GM19238 (cell line): Measurements from ENCODE around the gene AQP1.

ENCODE experiments used
- DNase-seq: peaks from one replicate; pipeline ENCODE4 v3.0.0; 2011; ENCODE audit warnings: low spot score; ENCODE audit not compliant: insufficient read length

The AQP1 gene

GRCh38 chr7:30934732-30935568 lies 23.3 kb downstream of the AQP1 start:
- DNase-seq: no peak

- DNase-seq: no peak
These were observed 23.9 kb downstream of the AQP1 start for GRCh38 chr7:30935569-30935877.

- DNase-seq: no peak
These were observed 25.1 kb downstream of the AQP1 start for GRCh38 chr7:30936650-30937245.

- no peak for DNase-seq
These were observed 25.8 kb downstream of the AQP1 start for GRCh38 chr7:30937416-30937815.

GRCh38 chr7:30938435-30939316 lies 27.0 kb downstream of the AQP1 start:
- peak; percentile 72 for DNase-seq

- DNase-seq: no peak
These were observed 30.1 kb downstream of the AQP1 start for GRCh38 chr7:30941582-30942323.

- no peak for DNase-seq
These were observed 38.5 kb downstream of the AQP1 start for GRCh38 chr7:30950197-30950596.

- DNase-seq: no peak
These were observed 43.3 kb downstream of the AQP1 start for GRCh38 chr7:30954914-30955313.

- DNase-seq: no peak
These were observed 45.1 kb downstream of the AQP1 start for GRCh38 chr7:30956704-30957103.

- DNase-seq: no peak
These were observed 52.2 kb downstream of the AQP1 start, which contains the start of gene GHRHR for GRCh38 chr7:30963842-30964241. GHRHR (plus strand) TSS chr7:30963953; CDS start chr7:30964069, 116 bp downstream.

- DNase-seq: no peak
These were observed 53.7 kb downstream of the AQP1 start for GRCh38 chr7:30965372-30965771.

- DNase-seq: no peak
These were observed 54.2 kb downstream of the AQP1 start for GRCh38 chr7:30965883-30966282.

GRCh38 chr7:30968294-30968693 lies 56.6 kb downstream of the AQP1 start:
- no peak for DNase-seq

GRCh38 chr7:30968747-30969603 lies 57.3 kb downstream of the AQP1 start:
- DNase-seq: no peak

- no peak for DNase-seq
These were observed 57.9 kb downstream of the AQP1 start for GRCh38 chr7:30969604-30969970.

- no peak for DNase-seq
These were observed 58.4 kb downstream of the AQP1 start for GRCh38 chr7:30970074-30970473.

- DNase-seq: no peak
These were observed 59.0 kb downstream of the AQP1 start for GRCh38 chr7:30970594-30971094.

- no peak for DNase-seq
These were observed 59.8 kb downstream of the AQP1 start for GRCh38 chr7:30971440-30971839.

- no peak for DNase-seq
These were observed 60.3 kb downstream of the AQP1 start for GRCh38 chr7:30971840-30972563.

- DNase-seq: no peak
These were observed 61.6 kb downstream of the AQP1 start for GRCh38 chr7:30973292-30973691.
